ENCODE results near the gene BSDC1.
A peak's percentile ranks its signal among the peaks of the same experiment; 100 is the strongest.

The BSDC1 gene

GRCh38 chr1:32321712-32322291 lies 72.4 kb downstream of the BSDC1 start:
- TF ChIP-seq, protein P1, sequence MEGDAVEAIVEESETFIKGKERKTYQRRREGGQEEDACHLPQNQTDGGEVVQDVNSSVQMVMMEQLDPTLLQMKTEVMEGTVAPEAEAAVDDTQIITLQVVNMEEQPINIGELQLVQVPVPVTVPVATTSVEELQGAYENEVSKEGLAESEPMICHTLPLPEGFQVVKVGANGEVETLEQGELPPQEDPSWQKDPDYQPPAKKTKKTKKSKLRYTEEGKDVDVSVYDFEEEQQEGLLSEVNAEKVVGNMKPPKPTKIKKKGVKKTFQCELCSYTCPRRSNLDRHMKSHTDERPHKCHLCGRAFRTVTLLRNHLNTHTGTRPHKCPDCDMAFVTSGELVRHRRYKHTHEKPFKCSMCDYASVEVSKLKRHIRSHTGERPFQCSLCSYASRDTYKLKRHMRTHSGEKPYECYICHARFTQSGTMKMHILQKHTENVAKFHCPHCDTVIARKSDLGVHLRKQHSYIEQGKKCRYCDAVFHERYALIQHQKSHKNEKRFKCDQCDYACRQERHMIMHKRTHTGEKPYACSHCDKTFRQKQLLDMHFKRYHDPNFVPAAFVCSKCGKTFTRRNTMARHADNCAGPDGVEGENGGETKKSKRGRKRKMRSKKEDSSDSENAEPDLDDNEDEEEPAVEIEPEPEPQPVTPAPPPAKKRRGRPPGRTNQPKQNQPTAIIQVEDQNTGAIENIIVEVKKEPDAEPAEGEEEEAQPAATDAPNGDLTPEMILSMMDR (IDR thresholded peaks at IDR 0.05; ENCODE audit: low read length) = no peak
- TF ChIP-seq EZH2 (IDR thresholded peaks at IDR 0.05; ENCODE audit: borderline replicate concordance, low read length) = no peak
- H3K79me2 ChIP-seq (ENCODE audit: insufficient read depth, low read length) = no peaks in the 10 kb centered on the region
- no peak overlapping the region for H3K4me3 ChIP-seq (ENCODE audit: low read depth, low read length, poor library complexity, severe bottlenecking)
- H3K9me3 ChIP-seq (ENCODE audit: low read length) = no peaks in the 10 kb centered on the region
- H3K27me3 ChIP-seq (ENCODE audit: insufficient read depth, low read length) = no peaks in the 10 kb centered on the region
- no peak overlapping the region for H2AFZ ChIP-seq (ENCODE audit: low read length)
- H3K4me2 ChIP-seq (ENCODE audit: low read length) = peak overlapping the region; percentile 62; the same call in 1 of the 2 replicates
- no peaks in the 10 kb centered on the region for H3K9me2 ChIP-seq (ENCODE audit: low read depth, low read length)
- H3F3A ChIP-seq (ENCODE audit: insufficient read depth, low read length) = 0 out of 2 replicates have a peak, but pooled peaks cover 5% of the 10 kb centered on the region
- H3K36me3 ChIP-seq (ENCODE audit: insufficient read depth, low read length) = peaks cover 93% of the 10 kb centered on the region
- peaks cover 58% of the 10 kb centered on the region for H3K4me1 ChIP-seq (ENCODE audit: insufficient read depth, low read length, severe bottlenecking)
- peak overlapping the region; percentile 35; the same call in 1 of the 2 replicates for H3K9ac ChIP-seq (ENCODE audit: low read length)
- no peaks in the 10 kb centered on the region for H4K20me1 ChIP-seq (ENCODE audit: insufficient read depth, low read length)
- peak overlapping the region; percentile 92 for H3K27ac ChIP-seq (ENCODE audit: low read depth, low read length, poor library complexity, severe bottlenecking)

DNA sequence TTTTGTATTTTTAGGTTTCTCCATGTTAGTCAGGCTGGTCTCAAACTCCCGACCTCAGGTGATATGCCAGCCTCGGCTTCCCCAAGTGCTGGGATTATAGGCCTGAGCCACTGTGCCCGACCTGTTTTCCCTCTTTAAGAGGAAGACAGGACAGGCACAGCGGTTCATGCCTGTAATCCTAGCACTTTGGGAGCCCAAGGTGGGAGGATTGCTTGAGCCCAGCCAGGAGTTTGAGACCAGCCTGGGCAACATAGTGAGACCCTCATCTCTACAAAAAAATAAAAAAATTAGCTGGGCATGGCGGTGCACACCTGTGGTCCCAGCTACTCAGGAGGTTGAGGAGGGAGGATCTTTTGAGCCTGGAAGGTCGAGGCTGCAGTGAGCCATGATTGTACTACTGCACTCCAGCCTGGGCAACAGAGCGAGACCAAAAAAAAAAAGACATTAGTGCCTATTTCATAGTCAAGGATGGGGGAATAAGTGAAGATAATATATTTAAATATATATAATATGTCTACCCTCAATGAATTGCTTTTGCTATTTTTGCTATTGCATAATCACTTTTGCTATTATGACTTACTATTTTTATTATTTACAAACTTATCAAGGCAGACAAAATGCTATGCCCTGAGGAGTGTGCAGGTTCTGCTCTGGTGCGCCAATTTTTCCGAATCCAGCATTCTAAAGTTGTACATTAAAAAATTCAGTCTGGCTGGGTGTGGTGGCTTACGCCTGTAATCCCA lies 75.9 kb downstream of the BSDC1 start:
- Histone ChIP-seq H3F3A (ENCODE audit: insufficient read depth, low read length) (no peaks in the 10 kb centered on the region), H3K4me2 (ENCODE audit: low read length) (no peak overlapping the region), H4K20me1 (ENCODE audit: insufficient read depth, low read length) (no peaks in the 10 kb centered on the region), H3K4me1 (ENCODE audit: insufficient read depth, low read length, severe bottlenecking) (peaks cover 90% of the 10 kb centered on the region), H3K36me3 (ENCODE audit: insufficient read depth, low read length) (peaks cover 71% of the 10 kb centered on the region), H3K4me3 (ENCODE audit: low read depth, low read length, poor library complexity, severe bottlenecking) (no peak overlapping the region), H3K9me2 (ENCODE audit: low read depth, low read length) (no peaks in the 10 kb centered on the region), H3K27me3 (ENCODE audit: insufficient read depth, low read length) (no peaks in the 10 kb centered on the region), H2AFZ (ENCODE audit: low read length) (no peak overlapping the region), H3K9me3 (ENCODE audit: low read length) (no peaks in the 10 kb centered on the region), H3K79me2 (ENCODE audit: insufficient read depth, low read length) (peaks cover 15% of the 10 kb centered on the region), H3K9ac (ENCODE audit: low read length) (no peak overlapping the region), H3K27ac (ENCODE audit: low read depth, low read length, poor library complexity, severe bottlenecking) (peak overlapping the region; percentile 94)
- no peak for TF ChIP-seq EZH2 (IDR thresholded peaks at IDR 0.05; ENCODE audit: borderline replicate concordance, low read length)
- TF ChIP-seq, protein P1 (IDR thresholded peaks at IDR 0.05; ENCODE audit: low read length) = no peak

GRCh38 chr1:32316903-32317277 lies 77.4 kb downstream of the BSDC1 start:
- no peaks in the 10 kb centered on the region for H3F3A ChIP-seq (ENCODE audit: insufficient read depth, low read length)
- peak overlapping the region; percentile 94 for H3K27ac ChIP-seq (ENCODE audit: low read depth, low read length, poor library complexity, severe bottlenecking)

More at GRCh38 chr1:32316903-32317277, 77.4 kb downstream of the BSDC1 start:
- Histone ChIP-seq H4K20me1 (ENCODE audit: insufficient read depth, low read length) (no peaks in the 10 kb centered on the region), H3K36me3 (ENCODE audit: insufficient read depth, low read length) (peaks cover 61% of the 10 kb centered on the region), H3K4me1 (ENCODE audit: insufficient read depth, low read length, severe bottlenecking) (peaks cover 81% of the 10 kb centered on the region), H3K9me2 (ENCODE audit: low read depth, low read length) (no peaks in the 10 kb centered on the region), H3K4me3 (ENCODE audit: low read depth, low read length, poor library complexity, severe bottlenecking) (peak overlapping the region; percentile 0), H3K27me3 (ENCODE audit: insufficient read depth, low read length) (no peaks in the 10 kb centered on the region), H3K9me3 (ENCODE audit: low read length) (no peaks in the 10 kb centered on the region), H2AFZ (ENCODE audit: low read length) (no peak overlapping the region), H3K4me2 (ENCODE audit: low read length) (peak overlapping the region; percentile 82), H3K9ac (ENCODE audit: low read length) (peak overlapping the region; percentile 47; the same call in 1 of the 2 replicates), H3K79me2 (ENCODE audit: insufficient read depth, low read length) (peaks cover 23% of the 10 kb centered on the region)
- TF ChIP-seq EZH2 (IDR thresholded peaks at IDR 0.05; ENCODE audit: borderline replicate concordance, low read length) = no peak
- TF ChIP-seq, protein P1 (IDR thresholded peaks at IDR 0.05; ENCODE audit: low read length) = no peak

All from OCI-LY1 (cell line).